SHP77 (cell line): ENCODE results near the gene RAET1E.
"Not testable (repeated sequence)": the region's sequence is repeated elsewhere in the genome, so short reads cannot be mapped to it uniquely, and the experiment has no call there.

ENCODE experiments used
- DNase-seq, 2 experiments: peaks; one replicate each; lab custom pipeline; 2025; lab: John Stamatoyannopoulos, UW

Gene RAET1E

GRCh38 chr6:149889326-149889725 lies 8.6 kb downstream of the RAET1E start:
- peak in 1 of 2 experiments; percentile 29 for DNase-seq

- DNase-seq = no peak
Observed at GRCh38 chr6:149888659-149889058, 9.3 kb downstream of the RAET1E start.

DNA sequence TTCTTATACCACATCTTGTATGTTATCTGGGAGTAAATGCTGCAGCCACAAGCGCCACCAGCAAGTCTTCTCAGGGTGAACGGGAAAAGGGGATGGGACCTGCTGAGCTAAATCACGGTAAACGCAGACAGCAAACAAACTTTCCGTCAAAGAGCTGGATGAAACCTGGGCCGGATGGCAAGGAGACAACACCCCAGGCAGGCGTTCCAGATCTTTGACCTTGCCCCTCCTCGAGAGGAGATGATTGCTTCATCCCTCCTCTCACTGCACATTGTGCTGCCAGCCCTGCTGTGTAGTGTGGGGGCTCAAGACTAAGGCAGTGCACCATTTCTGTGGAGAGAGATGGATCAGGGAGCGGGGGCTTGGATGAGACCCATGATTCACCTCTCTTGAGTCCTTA lies 9.8 kb downstream of the RAET1E start:
- no peak for DNase-seq

DNA sequence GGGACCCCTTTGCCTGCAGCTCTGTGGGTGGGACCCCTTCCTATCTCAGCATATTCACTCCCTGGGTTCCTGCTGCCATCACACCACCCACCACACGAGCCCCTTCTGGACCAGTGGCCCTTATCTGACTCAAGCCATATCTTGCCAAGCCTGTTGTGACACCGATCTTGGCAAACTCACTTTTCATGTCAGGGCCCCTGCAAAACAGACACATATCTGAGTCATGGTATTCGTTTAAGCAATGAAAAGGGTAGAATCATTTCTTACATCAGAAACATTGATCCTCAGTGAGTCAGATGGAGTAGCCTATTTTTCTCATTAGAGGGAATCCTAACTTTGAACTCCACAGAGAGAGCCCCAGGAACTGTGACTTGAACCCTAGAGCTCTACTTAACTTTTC lies 10.6 kb downstream of the RAET1E start:
- DNase-seq = no peak

- DNase-seq = no peak
Observed at GRCh38 chr6:149885888-149886287, 12.0 kb downstream of the RAET1E start.

GRCh38 chr6:149884617-149885016 lies 13.3 kb downstream of the RAET1E start:
- no peak for DNase-seq

GRCh38 chr6:149884215-149884614 lies 13.7 kb downstream of the RAET1E start:
- DNase-seq = no peak

GRCh38 chr6:149881860-149882259 lies 16.1 kb downstream of the RAET1E start:
- no peak for DNase-seq

GRCh38 chr6:149881066-149881766 lies 16.7 kb downstream of the RAET1E start:
- no peak for DNase-seq

DNA sequence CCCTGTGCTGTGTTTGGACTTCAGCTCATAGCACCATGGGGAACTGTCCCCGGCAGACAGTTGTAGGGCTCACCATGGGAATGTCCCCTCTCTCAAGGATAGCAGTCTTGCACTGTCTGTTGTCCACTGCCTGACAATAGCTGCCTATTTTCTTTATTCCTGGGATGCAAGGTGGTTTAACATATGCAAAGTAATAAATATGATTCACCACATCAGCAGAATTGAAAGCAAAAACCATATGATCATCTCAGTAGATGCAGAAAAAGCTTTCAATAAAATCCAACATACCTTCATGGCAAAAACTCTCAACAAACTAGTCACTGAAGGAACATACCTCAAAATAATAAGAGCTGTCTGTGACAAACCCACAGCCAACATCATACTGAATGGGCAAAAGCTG lies 20.3 kb downstream of the RAET1E start:
- DNase-seq = no peak

- no peak for DNase-seq
Observed at GRCh38 chr6:149876241-149876933, 21.5 kb downstream of the RAET1E start.

DNA sequence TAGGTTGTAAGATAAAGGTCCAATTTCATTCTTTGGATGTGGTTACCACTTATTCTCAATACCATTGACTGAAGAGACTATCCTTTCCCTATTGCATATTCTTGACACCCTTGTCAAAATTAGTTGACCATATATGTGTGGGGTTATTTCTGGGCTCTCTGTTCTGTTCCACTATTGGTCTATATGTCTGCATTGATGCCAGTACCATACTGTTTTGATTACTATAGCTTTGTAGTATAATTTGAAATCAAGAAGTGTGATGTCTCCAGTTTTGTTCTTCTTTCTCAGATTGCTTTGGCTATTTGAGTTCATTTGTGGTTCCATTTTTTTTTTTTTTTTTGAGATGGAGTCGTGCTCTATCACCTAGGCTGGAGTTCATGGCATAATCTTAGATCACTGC lies 25.7 kb downstream of the RAET1E start:
- no peak for DNase-seq

- DNase-seq = no peak
Observed at GRCh38 chr6:149871182-149871581, 26.7 kb downstream of the RAET1E start.

DNA sequence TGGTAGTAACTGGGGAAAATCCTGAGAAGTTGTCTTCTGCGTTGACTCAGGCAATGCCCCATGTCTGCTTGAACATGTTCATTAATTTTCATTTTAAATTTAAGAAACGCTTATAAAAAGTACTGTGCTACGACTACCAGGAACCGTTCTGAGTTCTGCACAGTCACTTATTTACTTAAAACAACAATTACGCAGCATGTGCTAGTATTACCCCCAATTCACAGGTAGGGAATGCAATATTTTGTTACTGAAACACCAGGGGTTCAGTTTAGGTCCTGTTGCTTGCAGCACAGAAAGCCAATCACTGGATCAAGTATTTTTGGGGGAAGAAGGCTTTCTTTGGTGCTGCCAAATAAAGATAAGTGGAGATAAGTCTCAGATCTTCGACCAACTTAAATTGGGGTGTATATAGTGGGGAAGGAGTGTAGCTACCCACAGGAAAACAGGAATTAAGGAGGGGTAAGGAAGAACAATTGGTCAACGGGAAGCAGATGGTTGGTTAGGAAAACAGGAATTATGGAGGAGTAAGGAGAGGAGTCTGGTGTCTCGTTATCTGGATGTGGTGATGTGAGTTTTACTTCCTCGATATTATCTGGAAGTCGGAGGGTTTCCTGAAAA lies 28.5 kb downstream of the RAET1E start:
- no peak for DNase-seq

DNA sequence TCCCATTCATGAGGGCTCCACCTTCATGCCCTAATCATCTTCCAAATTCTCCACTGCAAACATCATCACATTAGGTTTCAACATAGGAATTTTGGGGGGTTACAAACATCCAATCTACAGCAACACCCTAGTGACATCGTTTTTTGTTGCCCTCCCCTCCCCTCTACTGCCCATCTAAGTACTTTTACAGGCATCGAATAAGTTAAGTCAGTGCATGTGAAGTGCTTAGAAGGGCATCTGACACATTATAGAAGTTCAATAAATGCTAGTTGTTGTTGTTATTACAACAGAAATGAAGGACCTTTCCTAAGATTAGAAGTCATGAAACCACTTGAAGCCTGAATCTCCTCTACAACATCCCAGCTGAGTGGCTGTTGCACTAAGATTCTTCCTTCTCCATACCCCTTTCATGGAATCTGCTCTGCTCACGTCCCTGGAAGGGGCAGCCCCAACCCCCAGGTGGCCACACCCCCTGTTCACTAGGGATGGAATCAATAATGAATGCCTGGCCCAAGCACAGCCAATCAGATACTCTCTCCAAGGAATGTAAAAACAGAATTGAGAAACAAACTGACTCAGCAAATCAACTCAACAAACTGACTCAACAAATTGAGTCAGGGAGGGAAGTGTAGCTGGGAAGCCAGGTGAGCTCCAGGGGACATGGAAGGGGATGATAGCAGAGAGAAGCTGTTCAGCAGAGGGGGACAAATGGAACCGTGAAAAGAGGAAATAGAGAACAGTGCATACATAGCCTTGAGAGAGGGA lies 29.9 kb downstream of the RAET1E start:
- no peak for DNase-seq

DNA sequence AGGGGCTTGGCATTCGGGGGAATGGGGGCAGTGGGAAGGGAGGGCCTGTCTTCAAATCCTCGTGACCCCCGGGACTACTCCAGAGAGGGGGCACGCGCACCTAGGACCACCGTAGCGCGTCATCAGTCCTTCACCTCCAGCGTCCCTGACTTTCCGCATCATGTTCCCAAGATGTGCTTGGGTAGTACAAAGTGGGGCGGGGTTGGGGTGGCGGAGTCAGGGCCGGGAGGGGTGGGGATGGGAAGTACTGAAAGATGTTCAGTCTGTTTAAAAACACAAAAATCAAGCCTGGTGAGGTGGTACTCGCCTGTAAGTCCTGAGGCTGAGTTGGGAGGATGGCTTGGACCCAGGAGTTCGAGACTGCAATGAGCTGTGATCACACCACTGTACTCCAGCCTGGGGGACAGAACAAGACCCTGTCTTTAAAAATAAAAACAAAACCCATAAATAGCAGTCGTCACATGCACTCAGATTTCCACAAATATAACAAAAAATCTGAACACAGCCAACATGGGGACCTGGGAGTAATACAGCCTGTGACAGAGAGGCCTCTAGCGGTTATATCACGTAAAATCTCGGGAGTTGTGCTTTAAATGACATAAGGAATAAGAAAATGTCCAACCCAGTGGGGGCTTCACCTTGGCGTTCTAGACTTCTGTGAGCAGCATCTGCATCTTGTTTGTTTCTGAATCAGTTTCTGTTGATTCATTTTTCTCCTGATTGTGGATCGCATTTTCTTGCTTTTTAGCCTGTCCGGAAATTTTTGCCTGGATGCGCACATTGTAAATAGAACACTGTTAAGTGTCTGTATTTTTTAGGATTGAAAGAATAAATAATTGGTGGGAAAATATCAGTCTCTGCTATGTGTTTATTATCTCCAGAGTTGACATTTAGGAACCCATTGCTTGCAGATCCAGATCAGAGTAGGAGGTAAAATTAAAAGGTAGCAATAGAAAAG lies 33.1 kb downstream of the RAET1E start:
- DNase-seq = peak; percentile 56 to 71

DNA sequence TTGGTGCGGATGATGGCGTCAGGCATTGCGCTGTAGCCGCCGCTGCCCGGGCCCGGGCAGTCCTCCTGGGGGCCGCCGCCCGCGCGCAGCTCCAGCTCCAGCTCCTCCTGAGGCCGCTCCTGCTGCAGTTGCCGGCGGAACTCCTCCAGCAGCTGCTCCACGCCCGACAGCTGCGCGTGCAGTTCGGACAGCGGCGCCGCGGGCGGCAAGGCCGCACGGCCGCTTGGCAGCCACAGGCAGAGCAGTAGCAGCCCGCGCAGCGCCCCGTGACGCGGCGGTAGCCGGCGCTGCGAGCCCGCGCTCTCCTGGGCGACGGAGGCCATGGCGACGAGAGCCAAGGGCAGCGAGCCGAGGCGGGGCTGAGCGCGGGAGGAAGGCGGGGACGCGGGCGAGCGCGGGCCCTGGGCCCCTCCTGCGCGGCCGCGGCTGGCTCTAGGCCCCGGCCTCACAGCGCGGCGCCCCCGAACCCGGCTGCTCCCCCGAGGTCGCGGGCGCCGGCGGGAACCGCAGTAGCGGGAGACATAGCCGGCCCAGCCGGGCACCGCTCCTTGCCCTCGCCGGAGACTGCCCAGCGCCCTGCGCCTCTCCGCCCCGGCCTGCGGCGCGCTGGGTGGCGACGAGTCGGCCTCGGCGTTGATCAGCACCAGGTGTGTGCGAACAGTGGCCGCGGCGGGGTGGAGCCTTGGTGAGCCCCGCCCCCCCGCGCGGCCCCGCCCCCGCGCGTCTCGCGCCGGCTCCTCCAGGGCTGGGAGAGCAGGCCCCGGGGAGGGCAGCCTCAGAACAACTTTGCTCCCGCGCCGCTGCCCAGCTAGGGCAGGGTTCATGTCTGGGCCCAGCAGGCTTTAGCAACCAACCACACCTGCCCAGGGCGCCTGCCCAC lies 34.0 kb downstream of the RAET1E start, which contains the start of gene LRP11:
Gene LRP11 (minus strand): TSS at position 662 of the 880 bp plus-strand sequence. CDS start 339 bp downstream, at position 323.
- DNase-seq = peak; percentile 76 to 77

DNA sequence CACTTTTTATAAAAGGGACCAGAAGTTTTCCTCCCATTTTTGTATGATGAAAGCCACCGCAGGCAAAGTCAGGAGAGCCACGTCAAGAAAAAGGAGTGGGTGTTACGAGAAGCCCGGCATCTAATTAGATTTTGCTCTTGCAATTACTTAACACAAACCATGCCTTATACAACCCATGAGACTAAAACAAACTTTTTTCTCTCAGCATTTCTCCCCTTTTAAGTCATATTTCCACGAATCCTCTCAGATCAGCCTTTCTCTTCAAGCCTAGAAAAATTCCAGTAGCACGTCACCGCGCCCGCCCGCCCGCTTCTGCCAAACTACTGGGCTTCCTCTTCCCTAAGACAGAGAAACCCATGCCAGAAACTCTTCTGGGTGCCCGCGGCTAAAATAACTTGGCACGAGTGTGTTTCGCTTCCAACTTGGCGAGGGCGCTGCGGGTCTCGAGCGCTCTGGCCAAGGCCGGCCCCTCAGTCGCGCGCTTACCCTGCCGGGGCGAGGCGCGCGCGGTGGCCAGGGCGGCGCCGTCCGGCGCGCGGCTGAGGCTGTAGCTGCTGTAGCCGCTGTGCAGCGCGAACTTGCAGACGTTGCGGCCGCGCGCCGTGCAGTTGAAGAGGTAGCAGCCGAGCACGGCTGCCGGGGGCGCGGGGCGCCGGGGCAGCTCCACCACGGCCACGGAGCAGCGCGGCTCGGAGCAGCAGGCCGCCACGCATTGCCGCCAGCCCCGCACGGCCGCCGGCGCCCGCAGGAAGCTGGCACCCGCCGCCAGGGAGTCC lies 34.8 kb downstream of the RAET1E start:
- DNase-seq = peak in 1 of 2 experiments; percentile 34

GRCh38 chr6:149862424-149862738 lies 35.5 kb downstream of the RAET1E start:
- DNase-seq = not testable (repeated sequence)
